AG04450 (cell line): ENCODE data around the gene MTMR12. TPM values are rescaled to one million over a fixed set of nuclear protein-coding genes. Genes with fewer than 3 reads are reported as not detected.
"Not testable (repeated sequence)": the region's sequence is repeated elsewhere in the genome, so short reads cannot be mapped to it uniquely, and the experiment has no call there.

Source experiments
- CTCF ChIA-PET: fragments of 300-600, 350-600 bp; formaldehyde crosslinking; extraction: SDS; loops from one replicate; lab custom pipeline; 2022; ENCODE audit warnings: antibody characterized with exemption, inconsistent platforms; lab: Charles Lee
- POLR2A ChIA-PET: fragments of 350-600 bp; formaldehyde crosslinking; extraction: SDS; loops from one replicate; lab custom pipeline; 2021; ENCODE audit warnings: antibody characterized with exemption, inconsistent platforms; lab: Yijun Ruan, JAX
- DNase-seq: peaks from one replicate; pipeline ENCODE4 v3.0.0-alpha.2; 2011; ENCODE audit warnings: low read depth, low spot score
- H3K27ac ChIP-seq: one replicate; pipeline ENCODE4 v1.5.1; 2012; ENCODE audit warnings: low read depth, low read length, control low read depth
- H3K27me3 ChIP-seq: one replicate; pipeline ENCODE4 v1.6.0; 2012; ENCODE audit warnings: low read length; ENCODE audit not compliant: control insufficient read depth, insufficient read depth
- H3K4me3 ChIP-seq: 2 replicates; pipeline ENCODE4 v1.5.1; 2011; ENCODE audit warnings: mild to moderate bottlenecking, low read depth, low read length, control low read depth
- H3K9me3 ChIP-seq: 2 replicates; pipeline ENCODE4 v1.5.1; 2012; ENCODE audit warnings: low read length; ENCODE audit not compliant: control insufficient read depth, insufficient read depth
- polyA plus RNA-seq: library from polyadenylated mRNA; depleted of rRNA; stranded (reverse); fragments of >200 nt; gene quantifications from 2 replicates; pipeline ENCODE4 v1.2.3, GENCODE V29; 2011
- TF ChIP-seq, protein P1 (sequence below): IDR thresholded peaks from 2 replicates; pipeline ENCODE4 v1.5.1; 2011; ENCODE audit warnings: low read depth, low read length, control low read depth, inconsistent platforms

Gene MTMR12
- polyA plus RNA-seq, 1 experiment, result 20.8 TPM

DNA sequence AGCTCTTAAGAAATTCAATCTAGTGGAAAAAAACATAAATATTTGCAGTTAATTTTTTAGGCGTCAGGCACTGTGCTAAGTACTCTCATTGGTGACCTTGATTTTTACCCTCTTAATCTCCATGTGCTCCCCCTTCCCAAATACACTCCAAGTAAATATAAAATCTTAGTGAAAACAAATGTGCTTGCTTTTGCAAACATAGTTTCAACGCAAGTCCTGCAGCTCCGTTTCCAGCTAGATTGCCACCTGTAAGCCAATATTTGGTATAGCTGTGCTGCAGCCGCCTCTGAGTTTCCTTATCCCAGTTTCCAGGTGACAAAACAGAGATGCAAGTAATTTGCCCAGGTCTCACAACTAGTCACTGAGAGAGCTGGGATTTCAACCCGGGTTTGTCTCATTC lies 1.9 kb upstream of the MTMR12 start:
- POLR2A ChIA-PET, result no interaction called here
- CTCF ChIA-PET, result interaction anchor here (0.7 kb wide), 1 partner anchor 15 kb away, joined by 3 read pairs; no protein-coding TSS in a partner anchor
- TF ChIP-seq, protein P1, sequence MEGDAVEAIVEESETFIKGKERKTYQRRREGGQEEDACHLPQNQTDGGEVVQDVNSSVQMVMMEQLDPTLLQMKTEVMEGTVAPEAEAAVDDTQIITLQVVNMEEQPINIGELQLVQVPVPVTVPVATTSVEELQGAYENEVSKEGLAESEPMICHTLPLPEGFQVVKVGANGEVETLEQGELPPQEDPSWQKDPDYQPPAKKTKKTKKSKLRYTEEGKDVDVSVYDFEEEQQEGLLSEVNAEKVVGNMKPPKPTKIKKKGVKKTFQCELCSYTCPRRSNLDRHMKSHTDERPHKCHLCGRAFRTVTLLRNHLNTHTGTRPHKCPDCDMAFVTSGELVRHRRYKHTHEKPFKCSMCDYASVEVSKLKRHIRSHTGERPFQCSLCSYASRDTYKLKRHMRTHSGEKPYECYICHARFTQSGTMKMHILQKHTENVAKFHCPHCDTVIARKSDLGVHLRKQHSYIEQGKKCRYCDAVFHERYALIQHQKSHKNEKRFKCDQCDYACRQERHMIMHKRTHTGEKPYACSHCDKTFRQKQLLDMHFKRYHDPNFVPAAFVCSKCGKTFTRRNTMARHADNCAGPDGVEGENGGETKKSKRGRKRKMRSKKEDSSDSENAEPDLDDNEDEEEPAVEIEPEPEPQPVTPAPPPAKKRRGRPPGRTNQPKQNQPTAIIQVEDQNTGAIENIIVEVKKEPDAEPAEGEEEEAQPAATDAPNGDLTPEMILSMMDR, result no peak

DNA sequence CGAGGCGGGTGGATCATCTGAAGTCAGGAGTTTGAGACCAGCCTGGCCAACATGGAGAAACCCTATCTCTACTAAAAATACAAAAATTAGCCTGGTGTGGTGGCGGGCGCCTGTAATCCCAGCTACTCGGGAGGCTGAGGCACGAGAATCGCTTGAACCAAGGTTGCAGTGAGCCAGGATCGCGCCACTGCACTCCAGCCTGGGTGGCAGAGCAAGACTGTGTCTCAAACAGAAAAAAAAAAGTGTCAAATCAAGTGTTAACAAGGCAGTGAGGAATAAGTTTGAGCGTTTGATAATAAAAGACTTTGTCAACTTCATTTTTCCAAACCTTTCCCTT lies 1.4 kb upstream of the MTMR12 start:
- H3K27me3 ChIP-seq, H3K4me3 ChIP-seq, DNase-seq, POLR2A ChIA-PET, H3K9me3 ChIP-seq, H3K27ac ChIP-seq: not testable (repeated sequence)
- CTCF ChIA-PET, result interaction anchor here (0.7 kb wide), 1 partner anchor 15 kb away, joined by 3 read pairs; no protein-coding TSS in a partner anchor

More for the DNA sequence above, 1.9 kb upstream of the MTMR12 start:
- Histone ChIP-seq H3K9me3 (no peaks in the 10 kb centered on the region; the same call in 1 of the 2 replicates), H3K4me3 (no peak overlapping the region), H3K27me3 (no peaks in the 10 kb centered on the region), H3K27ac (no peak overlapping the region)
- DNase-seq, result no peak

DNA sequence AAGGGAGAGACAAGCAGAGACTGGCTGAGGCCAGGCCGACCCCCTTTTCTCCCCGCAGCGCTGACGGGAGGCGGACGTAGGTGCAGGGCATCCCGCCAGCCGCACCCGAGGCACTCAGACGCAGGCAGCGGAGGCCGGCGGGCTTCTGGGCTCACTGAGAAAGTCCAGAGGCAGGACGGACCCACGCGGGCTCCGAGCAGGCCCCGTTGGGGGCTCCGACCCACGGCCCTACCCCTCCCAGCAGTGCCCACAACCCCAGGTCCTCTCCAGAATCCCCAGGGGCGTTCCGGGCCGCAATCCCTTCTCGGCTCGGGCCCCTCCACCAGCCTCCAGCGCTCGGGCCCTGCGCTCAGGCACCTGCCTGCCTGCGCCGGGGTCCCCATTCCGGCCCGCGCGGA lies 543 bp downstream of the MTMR12 start:
- TF ChIP-seq, protein P1, result no peak
- Histone ChIP-seq H3K4me3 (peak overlapping the region; percentile 81), H3K9me3 (no peaks in the 10 kb centered on the region; the same call in 1 of the 2 replicates), H3K27ac (peak overlapping the region; percentile 85), H3K27me3 (no peaks in the 10 kb centered on the region)
- CTCF ChIA-PET, result no interaction called here
- DNase-seq, result no peak
- POLR2A ChIA-PET, result no interaction called here

DNA sequence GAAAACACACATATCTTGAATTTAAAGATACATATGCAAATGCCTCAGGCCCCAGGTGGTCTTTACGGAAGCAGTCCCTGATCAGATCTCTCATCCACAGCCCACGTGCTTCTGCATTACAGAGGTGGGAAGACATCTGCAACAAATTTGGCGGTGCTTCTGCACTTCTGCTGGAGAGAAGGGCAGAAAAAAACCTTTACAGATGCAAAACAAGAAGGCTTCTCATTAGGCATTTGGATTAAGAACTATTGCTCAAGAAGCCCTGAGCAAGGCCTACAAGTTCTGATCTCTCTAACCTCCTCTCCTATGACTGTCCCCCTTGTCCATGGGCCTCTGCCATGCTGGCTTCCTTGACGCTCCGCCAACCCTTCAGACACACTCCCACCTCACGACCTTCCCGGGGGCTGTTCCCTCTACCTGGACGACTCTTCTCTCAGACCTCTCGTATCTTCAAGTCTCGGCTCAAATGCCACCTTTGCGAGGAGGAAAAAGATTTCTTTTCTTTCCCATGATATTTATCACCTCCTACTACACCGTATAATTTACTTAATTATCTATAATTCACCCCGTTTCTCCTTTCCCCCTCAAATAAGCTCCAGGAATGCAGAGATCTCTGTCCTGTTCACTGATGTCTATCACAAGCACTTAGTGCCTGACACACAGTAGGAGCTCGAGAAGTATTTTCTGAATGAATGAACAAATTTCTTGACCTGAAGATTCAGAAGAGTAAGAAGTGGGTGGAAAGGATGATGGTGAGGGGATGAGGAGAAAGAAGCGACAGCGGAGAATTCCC lies 1.1 kb downstream of the MTMR12 start:
- no peak for DNase-seq
- Histone ChIP-seq H3K27me3 (no peaks in the 10 kb centered on the region), H3K9me3 (no peaks in the 10 kb centered on the region; the same call in 1 of the 2 replicates), H3K4me3 (peak overlapping the region; percentile 81), H3K27ac (peak overlapping the region; percentile 85)
- ChIA-PET CTCF (interaction anchor here (0.5 kb wide), 1 partner anchor 782 kb away, joined by 4 read pairs; no protein-coding TSS in a partner anchor), POLR2A (no interaction called here)
- TF ChIP-seq, protein P1, result no peak

DNA sequence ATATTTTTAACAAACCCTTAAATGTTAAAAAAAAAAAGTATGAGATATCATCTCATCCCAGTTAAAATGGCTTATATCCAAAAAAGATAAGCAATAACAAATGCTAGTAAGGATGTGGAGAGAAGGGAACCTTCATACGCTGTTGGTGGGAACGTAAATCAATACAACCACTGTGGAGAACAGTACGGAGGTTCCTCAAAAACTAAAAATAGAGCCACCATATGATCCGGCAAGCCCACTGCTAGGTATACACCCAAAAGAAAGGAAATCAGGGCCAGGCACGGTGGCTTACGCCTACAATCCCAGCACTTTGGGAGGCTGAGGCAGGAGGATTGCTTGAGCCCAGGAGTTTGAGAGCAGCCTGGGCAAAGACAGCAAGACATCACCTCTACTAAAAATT lies 3.0 kb downstream of the MTMR12 start:
- TF ChIP-seq, protein P1, result no peak
- Histone ChIP-seq H3K27ac (no peak overlapping the region), H3K9me3 (no peaks in the 10 kb centered on the region; the same call in 1 of the 2 replicates), H3K4me3 (no peak overlapping the region), H3K27me3 (no peaks in the 10 kb centered on the region)
- POLR2A ChIA-PET, result no interaction called here
- CTCF ChIA-PET, result no interaction called here
- DNase-seq, result no peak
